Hypothalamus (tissue), 51 donors: Measurements from ENCODE around the gene TCAF2.
"Not testable (repeated sequence)": the region's sequence is repeated elsewhere in the genome, so short reads cannot be mapped to it uniquely, and the experiment has no call there.

Experiments
- DNase-seq, 51 donors: peaks; one replicate each; lab custom pipeline; 2025; lab: John Stamatoyannopoulos, UW

The TCAF2 gene

DNA sequence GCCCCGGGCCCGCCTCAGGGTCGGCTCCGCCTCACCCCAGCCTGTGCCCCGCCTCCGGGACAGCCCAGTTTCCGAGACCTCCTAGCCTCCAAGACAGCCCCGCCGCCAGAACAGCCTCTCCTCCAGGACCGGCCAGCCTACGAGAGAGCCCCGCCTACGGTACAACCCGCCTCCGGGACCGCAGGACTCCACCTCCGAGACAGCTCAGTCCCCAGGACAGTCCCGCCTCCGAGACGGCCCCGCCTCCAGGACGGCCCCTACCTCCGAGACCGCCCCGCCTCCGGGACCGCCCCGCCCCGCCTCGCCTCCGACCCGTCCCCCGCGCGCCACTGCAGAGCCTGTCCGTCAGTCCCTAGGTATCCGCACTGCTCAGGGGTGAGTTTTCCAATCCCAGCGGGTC lies at the start of gene TCAF2:
TSS of gene TCAF2 (plus strand) at position 329 of the 400 bp plus-strand sequence.
- DNase-seq, result not testable (repeated sequence)

DNA sequence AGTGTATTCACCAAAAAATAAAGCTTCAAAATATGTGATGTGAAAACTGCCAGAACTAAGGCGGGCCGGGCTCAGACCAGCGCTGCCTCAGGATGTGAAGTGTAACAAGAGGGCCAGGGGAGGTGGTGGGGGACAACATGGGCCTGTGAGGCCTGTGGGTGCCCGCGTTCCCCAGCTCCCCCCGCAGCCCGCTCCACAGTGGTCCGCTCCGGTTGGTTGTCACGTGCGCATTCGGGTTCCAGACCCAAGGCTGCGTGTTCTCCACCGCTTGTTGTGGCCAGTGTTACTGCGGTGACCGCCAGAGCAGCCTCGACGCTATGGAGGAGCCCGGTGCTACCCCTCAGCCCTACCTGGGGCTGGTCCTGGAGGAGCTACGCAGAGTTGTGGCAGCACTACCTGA lies 49.3 kb upstream of the TCAF2 start, which contains the start of gene CTAGE15:
TSS of gene CTAGE15 (plus strand) at position 301 of the 400 bp plus-strand sequence. CDS start at position 318, 17 bp downstream.
- not testable (repeated sequence) for DNase-seq

DNA sequence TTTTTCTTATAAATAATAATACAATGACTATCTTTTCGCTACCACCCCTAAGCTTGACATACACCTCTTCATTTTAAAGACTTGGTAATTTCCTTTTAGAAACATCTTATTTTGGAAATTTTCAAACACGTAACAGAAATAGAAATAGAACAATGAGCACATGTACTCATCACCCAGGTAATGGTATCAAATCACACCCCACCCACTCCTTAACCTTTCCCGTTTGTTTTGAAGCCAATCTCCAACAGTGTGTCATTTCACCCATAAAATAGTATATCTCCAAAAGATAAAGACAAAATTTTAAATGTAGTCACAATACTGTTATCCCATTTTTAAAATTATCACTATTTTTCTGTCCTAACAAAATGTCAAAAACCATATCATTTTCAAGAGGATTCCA lies 32.6 kb upstream of the TCAF2 start:
- DNase-seq, result not testable (repeated sequence)

DNA sequence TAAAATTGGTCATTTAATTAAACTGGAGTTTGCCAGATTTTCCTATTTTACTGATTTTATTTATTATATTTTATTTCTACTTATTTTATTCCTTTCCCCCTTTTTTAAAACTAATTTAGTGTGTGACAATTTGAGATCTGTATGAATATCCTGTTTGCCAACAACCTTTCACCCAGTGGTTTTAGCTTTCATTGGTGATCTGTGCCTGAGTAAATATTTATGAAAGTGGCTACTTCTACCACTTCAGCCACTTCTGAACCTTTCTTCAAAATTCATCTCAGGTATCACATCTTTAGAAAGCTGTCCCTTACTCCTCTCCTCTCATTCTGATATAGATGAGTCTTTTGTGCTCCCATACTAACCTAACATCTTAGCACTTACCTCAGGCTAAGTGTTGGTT lies 30.9 kb upstream of the TCAF2 start:
- not testable (repeated sequence) for DNase-seq

DNA sequence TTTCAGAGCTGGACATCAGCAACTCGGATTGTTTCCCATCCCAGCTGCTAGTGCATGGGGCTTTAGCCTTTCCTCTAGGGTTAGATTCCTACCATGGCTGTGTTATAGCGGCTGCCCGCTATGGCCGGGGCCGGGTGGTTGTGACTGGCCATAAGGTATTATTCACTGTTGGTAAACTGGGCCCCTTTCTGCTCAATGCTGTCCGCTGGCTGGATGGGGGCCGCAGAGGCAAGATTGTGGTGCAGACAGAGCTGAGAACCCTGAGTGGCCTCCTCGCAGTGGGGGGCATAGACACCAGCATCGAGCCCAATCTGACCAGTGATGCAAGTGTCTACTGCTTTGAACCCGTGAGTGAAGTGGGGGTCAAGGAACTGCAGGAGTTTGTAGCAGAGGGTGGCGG lies 22.7 kb upstream of the TCAF2 start:
- not testable (repeated sequence) for DNase-seq

DNA sequence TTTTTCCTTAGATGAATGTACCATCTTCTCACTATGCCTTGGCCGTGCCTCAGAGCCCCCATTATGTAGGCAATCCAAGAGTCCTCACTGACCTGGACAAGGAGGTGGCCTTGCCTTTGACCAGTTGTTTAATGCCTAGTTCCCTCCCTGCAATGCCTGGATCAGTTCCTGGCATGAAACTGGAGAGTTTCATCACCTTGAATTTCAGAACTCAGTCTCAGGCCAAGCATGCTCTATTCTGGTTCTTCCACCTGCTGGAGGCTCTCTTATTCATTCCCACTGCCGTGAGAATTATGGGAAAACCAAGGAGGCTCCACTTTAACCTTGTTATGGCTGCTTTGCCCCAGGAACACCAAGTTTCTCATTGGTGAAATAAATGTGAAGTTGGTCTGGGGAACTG lies 17.2 kb upstream of the TCAF2 start:
- not testable (repeated sequence) for DNase-seq

DNA sequence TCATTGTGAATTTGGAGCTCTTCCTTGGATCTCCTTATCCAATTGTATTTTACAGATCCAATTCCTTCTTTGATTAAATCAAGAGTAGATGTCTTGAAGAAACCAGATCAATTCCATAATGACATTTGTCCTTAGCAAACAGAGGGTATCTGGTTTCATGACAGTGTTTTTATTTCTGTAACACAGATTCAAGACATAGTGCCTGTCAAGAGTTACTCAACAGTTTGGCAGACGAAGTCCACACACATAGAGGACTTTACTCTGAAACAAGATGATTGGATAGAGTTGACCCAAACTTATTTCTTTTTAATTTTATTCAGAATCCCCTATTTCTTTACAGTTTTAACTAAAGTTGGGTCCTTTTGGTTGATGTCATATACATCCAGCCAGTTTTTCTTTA lies 14.7 kb upstream of the TCAF2 start:
- DNase-seq, result not testable (repeated sequence)

DNA sequence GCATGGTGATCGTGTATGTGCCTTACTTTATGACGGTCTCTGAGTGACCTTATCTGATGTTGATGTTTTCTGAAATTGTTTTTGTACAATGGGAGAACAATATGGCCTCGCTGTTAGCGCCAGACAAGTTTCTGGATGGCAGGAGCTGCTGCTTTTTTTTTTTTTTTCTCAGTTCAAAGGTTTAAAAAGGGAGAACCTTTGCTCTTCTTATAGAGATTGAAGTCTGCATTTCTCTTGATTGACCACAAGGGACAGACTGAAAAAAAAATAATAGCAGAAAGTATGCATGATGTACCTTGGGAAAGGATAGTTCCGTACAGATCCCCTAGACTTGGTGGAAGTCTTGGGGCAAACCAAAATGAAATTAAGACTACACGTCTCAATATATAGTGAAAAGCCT lies 5.2 kb upstream of the TCAF2 start:
- not testable (repeated sequence) for DNase-seq

DNA sequence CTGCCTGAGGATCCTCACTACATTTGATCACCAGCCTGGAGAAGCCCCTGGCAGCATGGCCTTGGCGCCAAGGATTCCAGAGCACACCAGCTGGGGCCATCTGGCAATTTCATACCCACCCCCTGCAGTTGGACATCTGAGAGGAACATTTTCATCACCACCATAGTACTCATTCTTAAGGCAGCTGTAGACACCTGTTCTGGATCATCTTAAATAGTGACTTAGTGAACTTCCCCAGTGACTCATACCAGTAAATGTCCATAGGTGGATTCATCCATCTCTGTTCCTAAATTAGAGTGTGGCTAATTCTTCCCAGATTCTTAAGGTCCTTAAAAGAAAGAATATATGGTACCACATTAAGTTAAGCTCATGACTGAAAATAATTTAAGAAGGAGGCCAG lies 3.6 kb upstream of the TCAF2 start:
- DNase-seq, result not testable (repeated sequence)

DNA sequence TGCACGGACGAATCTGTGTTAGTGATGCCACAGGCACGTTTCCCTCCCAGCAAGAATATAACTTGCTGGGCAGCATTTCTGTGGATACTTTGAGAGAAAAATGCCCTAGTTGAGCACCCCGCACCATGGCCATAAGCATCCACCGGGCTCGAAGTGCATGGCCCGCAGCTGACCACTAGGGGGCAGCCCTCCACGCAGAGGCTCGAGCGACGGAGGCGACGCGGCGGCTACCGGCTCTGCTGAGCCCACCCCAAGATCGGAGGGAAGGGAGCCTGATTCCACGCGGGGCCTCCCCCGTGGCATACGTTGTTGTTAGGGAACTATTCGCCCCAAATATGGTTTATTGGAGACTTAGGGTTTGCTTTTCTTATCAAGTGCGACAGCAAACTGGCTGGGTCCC lies 716 bp upstream of the TCAF2 start:
- DNase-seq, result not testable (repeated sequence)

DNA sequence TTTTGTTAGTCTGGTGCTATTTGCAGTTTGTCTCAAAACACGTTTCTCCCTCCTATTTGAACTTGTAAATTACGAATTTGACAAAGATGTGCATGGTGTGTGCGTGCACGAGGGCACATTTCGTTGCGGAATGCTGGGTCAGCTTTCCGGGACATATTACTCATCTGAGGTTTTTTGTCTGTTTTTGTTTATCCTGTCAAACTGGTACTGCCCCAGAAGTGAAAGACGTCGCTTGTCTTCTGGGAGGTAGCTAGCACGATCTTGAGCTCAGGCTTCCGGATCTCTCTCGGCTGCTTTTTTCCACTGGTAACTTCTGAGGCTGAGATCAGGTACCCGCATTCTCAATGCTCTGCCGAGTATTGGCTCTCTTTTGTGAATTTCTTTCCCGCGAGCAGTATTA lies 401 bp downstream of the TCAF2 start:
- not testable (repeated sequence) for DNase-seq

DNA sequence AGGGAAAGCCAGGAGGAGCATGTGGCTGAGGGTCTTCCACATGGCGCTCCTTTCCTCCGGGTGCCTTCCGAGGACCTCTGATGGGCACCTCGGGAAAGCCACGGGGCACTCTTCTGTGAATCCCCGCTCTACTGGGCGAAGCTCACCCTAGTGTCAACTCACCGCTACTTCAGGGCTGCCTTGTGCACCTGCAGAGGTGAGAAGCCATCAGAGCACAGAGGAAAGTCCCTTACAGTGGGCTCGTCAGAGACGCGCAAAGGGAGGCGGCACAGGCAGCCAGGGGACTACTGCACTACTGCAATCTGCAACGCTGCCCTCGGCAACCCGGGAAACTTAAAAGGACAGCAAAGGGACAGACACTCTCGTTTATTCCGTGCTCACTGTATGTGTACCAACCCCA lies 1.4 kb downstream of the TCAF2 start:
- DNase-seq, result not testable (repeated sequence)

DNA sequence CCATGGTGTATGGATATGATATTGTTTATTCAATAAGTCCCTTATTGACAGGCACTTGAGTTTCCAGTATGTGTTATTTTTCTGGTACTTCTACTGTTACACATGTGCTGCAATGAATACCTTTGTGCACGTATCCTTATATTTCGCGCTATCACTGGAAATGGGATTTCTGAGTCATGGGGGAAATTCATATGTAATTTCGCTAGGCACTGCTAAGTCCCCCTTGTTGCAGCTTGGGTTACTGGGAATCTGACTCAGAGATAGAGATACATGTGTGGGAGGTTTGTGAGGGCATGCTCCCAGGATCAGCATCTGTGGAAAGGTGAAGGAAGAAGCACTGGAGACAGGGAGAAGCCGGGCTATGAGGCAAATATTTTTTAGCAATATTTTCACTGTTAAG lies 9.9 kb downstream of the TCAF2 start:
- not testable (repeated sequence) for DNase-seq

DNA sequence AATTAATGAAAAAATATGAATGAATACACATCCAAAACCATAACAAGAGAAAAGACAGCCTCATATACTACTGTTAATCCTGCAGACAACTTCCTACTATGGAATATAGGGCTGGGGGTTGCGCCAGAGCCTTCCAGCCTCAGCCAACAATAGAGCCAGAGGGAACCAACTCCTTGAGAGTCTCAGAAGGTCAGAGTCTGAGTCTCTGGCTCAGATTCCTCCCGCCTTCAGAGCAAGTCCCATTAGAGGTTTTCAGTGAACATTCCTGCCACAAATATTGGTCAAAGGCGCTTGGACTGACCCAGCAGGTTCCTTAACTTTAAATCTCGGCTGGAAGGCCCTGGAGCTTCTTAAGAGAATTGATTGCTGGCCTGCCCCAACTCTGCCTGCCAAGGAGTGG lies 11.7 kb downstream of the TCAF2 start:
- DNase-seq, result not testable (repeated sequence)

DNA sequence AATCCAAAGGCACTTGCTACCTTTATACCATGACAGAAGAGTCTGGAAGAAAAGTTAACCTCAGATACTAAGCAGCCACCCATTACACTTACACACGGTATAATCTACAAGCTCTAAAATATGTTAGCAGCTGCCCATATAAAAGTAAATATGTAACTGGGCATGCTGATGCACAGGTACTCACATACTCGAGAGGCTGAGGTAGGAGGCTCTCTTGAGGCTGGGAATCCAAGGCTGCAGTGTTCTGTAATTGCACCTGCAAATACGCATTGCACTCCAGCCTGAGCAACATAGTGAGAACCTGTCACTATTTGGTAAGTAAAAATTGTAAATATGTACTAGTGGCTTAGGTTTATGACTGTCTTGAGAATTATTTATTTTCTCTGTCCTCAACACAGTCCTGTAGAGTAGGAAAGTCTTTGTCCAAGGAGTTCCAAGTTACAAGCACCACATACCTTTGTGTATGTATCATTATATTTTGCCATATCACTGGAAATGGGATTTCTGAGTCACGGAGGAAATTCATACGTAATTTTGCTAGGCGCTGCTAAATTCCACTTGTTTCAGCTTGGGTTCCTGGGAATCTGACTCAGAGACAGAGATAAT lies 12.3 kb downstream of the TCAF2 start:
- not testable (repeated sequence) for DNase-seq

DNA sequence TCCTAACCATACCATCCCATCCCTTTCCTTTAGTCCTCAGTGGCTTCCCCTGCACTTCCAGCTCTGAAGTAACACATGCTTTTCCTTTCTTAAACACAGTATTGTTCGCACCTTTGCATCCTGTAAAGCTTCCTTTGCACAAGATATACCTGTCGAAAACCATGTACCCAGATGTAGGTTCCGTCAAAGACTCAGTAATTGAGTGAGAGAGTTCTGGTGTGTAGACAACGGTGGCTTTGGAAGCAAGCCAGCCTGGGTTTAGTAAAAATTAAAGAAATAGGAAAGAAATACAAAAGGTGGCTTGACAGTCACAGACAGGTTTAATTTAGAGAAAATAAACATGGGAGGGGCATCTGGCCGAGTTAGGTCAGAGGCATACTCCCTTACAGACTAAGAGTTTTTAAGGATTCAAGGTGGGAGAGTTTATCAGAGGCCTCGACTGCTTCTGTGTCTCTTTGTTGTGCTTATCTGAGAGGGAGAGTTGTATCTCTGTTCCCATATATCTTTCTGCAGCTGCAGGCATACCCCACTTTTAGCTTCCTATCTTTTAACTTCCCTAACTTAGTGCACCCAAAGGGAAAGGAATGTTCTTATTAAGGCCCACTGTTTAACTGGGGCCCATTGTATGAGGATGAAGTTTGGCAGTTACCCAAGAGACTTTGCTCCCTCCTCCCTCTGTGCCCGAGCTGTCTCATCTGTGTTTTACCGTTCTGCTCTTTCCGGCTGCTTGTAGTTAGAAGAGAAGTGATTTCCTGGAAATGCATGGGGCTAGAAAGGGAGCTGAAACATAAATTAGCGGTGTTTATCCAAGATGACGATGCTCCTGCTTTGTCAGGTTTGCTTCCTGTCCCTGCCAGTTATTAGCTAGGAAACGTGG lies 14.8 kb downstream of the TCAF2 start:
- DNase-seq, result not testable (repeated sequence)

DNA sequence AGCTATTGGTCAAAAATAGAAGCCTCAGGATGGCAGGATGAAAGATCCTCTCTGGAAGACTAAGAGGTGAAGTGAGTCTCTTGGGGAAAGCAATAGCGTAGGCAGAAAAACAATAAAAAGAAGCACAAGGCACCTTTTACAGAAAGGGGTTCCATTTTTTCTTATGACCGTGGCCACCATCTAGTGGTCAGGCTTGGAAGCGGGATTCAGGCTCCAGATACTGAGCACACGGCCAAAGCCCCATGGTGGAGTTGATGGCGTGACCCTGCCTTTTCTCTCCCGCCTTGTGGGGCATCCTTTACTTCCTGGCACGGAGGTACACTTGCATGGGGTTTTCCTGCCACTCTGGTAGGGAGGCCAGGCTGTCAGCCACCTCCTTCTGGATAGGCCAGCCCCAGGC lies 18.6 kb downstream of the TCAF2 start:
- DNase-seq, result not testable (repeated sequence)

DNA sequence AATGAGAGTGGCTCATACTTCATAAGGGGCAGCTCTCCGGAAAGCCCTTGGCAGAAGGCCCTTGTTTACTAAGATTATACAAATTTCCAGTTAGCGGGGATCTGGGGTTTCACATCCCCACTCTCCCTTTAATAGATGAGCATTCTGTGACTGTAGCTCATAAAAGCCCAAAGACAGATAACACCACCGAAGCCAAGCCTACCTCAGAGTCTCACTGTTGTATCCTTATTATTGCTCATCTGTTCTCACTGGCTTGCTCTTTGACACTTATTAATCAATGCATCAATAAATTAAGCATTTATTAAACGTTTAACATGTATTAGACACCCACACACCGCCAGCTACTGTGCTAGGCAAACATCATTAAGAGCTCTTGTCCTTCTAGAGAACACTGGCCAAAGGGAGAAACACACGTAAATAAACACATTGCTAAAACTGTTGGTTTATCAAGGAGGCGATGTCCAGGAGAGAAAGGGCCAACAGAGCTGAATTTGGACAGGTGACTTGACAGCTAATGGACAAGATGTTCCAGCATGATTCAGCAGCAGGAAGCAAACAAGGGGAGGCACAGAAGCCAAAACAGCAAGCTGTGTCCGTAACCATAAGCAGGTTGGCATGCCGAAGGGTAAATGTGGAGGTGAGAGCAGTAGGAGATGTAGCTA lies 19.9 kb downstream of the TCAF2 start:
- DNase-seq, result not testable (repeated sequence)

DNA sequence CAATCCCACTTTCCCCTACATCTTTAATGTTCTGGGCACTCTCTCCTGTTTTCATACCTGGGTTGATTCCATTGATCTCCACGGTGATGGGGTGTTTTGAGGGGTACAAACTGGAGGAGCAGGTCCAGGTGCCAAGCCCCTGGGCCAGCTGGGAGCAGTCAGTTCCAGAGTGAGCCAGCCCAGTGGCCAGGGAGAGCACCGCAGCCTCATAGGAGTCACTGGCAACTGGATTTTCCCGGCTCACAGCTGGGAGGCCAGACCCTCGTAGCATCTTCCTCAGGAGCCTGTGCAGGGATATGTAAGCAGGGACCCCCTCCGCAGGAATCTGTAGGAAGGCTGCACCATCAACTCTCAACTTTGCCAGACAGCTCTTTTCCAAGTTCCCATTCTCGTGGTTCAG lies 25.8 kb downstream of the TCAF2 start:
- DNase-seq, result not testable (repeated sequence)

DNA sequence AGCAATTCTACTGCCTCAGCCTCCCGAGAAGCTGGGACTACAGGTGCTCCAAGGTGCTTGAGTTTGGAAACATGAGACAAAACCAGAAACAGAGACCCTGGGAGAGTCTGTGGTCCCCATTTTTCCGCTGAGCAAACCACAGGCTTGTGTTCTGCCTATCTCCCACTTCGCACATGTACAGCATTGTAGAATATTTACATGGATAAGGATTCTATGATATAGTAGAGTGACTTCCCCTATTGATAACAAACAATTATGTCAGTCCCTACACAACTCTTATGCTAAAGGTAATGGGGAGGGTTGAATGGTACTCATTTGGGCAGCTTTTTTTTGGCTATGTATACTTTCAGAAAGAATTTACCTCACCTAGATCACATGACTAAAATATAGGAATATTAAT lies 29.1 kb downstream of the TCAF2 start:
- DNase-seq, result not testable (repeated sequence)

DNA sequence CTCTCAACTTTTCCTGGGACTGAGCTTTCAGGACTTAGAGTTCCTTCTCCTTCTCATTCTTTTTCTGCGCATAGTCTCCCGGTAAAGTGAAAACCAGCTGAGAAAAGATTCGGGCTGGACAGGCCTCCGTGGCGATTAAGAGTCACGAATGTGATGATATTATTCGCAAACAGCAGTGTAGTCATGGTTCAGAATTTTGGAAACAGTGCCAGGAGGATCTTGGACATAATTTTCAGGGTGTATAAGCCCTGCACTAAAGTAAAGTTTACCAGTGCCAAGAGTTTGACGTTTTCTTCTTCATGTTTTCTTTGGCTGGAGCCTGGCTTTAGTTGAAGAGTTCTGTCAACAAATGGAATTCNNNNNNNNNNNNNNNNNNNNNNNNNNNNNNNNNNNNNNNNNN lies 29.7 kb downstream of the TCAF2 start:
- DNase-seq, result not testable (repeated sequence)
